Coronary artery (tissue), 2 donors: ENCODE measurements around the gene BTBD9.

Experiments used
- DNase-seq: peaks from one replicate; pipeline ENCODE4 v3.0.0-alpha.2; 2017; ENCODE audit warnings: low spot score
- H3K27ac ChIP-seq, 2 donors: fragments of 200-600 bp; sonication (generic); one replicate each; pipeline ENCODE4 v1.5.1; 2016 to 2019
- H3K4me3 ChIP-seq: fragments of 200-600 bp; sonication (generic); 2 replicates; pipeline ENCODE4 v1.5.1; 2016; ENCODE audit warnings: mild to moderate bottlenecking, moderate library complexity
- CTCF ChIP-seq: fragments of 200-600 bp; sonication (generic); IDR thresholded peaks from one replicate; pipeline ENCODE4 v1.5.1; 2019; ENCODE audit warnings: antibody characterized with exemption

The BTBD9 gene

DNA sequence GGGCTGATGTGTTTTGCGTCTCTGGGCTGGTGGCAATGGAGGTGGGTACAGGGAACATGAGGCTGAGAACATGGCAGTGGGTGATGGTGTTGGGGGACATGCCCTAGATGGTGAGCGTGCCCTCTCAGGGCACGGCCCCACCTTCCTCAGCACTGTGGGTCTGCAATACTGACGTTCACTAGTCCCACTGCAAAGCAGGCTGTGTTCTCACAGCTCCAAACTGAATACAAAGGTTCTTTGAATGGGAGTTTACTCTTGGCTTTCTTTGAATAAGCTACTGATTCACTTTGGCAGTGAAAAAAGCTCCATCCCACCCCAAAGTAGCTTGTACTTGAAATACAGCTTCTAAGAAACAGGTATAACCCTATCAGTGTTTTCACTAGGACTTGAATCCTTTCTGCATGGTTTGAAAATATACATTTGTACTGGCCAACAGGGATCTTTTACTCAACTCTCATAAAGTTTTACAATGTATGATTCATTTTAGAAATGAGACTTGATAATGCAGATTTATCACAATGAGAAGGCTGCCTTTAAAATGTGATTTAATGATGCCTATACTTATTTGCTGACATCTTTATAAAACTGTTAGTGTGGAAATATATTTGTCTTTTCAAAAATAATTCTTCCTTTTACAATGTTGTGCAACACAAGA, 419.5 kb downstream of the BTBD9 start:
- Histone ChIP-seq H3K4me3 (no peak overlapping the region), H3K27ac (no peak overlapping the region)
- DNase-seq = no peak
- no peak for TF ChIP-seq CTCF

GRCh38 chr6:38218235-38218634, 421.5 kb downstream of the BTBD9 start:
- Histone ChIP-seq H3K27ac (no peak overlapping the region), H3K4me3 (no peak overlapping the region)
- no peak for DNase-seq
- TF ChIP-seq CTCF = no peak

DNA sequence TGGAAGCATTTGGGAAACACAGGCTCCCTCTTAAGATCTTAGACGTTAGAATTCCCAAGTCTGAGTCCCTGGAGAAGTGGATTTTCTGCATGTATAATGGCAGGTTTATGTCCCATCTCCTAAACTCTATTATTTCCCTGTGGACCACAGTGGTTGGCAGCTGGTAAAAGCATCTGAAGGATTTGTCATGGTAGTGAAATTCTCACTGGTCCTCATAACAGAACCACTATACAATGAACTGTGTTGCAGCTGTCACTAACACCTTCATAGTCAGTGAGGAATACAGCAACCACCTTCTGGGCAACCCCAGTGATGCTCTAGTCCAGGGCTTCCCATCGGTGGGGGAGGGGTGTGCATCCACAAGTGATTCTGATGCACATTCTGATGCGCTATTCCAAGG, 423.3 kb downstream of the BTBD9 start:
- H3K27ac ChIP-seq = no peak overlapping the region
- no peak for DNase-seq
- TF ChIP-seq CTCF = no peak
- H3K4me3 ChIP-seq = no peak overlapping the region

DNA sequence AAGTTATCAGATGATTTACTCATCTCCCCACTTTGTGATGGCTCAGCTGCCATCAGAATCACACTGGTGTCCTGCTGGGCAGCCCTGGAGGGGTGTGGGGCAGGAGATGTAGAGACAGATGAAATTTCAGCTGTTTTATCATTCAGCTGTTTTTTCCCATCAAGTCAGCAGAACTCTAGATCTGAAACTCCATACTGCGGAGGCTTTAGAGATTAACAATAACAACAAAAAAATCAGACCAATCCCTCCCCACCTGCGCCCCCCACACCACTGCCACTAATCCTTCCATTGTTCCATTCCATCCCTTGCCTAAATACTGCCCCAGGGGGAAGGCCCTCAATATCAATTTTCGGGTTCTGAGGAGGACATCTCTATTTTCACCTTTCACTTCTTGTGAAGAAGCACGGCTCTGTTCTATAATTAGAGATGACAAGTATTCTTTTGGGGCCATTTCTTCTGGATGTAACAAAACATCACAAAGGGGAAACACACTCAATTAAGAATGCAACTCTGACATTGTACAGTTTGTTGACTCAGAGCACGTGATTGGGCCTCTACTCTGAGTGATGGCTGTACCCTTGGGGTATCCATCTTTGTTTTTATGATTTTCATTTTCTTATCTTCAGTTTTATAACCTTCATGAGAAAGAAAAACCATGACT, 423.9 kb downstream of the BTBD9 start:
- no peak for TF ChIP-seq CTCF
- Histone ChIP-seq H3K27ac (no peak overlapping the region), H3K4me3 (no peak overlapping the region)
- no peak for DNase-seq

- DNase-seq = no peak
- Histone ChIP-seq H3K4me3 (no peak overlapping the region), H3K27ac (no peak overlapping the region)
- TF ChIP-seq CTCF = no peak
Observed at GRCh38 chr6:38215225-38215624, 424.5 kb downstream of the BTBD9 start.

- no peak overlapping the region for H3K27ac ChIP-seq
- H3K4me3 ChIP-seq = no peak overlapping the region
- TF ChIP-seq CTCF = no peak
- DNase-seq = no peak
Observed at GRCh38 chr6:38214159-38214558, 425.6 kb downstream of the BTBD9 start.

GRCh38 chr6:38213251-38213658, 426.5 kb downstream of the BTBD9 start:
- no peak overlapping the region for H3K4me3 ChIP-seq
- no peak for DNase-seq
- peak overlapping the region; percentile 77 to 81 for H3K27ac ChIP-seq
- no peak for TF ChIP-seq CTCF
